ENCODE results near the gene ARFGAP1. TPM values are rescaled to one million over a fixed set of nuclear protein-coding genes. Genes with fewer than 3 reads are reported as not detected.

ARFGAP1 gene
- total RNA-seq, 5 donors from 2014 or later (not counting 1 experiment from before 2014, with no cell fraction given): 109 to 129 (median 122) TPM

- WGBS (ENCODE audit: insufficient coverage): 26% methylated on average over 11 of the region's 17 CpGs
Observed at GRCh38 chr20:63295422-63295821, 22.8 kb downstream of the ARFGAP1 start.

DNA sequence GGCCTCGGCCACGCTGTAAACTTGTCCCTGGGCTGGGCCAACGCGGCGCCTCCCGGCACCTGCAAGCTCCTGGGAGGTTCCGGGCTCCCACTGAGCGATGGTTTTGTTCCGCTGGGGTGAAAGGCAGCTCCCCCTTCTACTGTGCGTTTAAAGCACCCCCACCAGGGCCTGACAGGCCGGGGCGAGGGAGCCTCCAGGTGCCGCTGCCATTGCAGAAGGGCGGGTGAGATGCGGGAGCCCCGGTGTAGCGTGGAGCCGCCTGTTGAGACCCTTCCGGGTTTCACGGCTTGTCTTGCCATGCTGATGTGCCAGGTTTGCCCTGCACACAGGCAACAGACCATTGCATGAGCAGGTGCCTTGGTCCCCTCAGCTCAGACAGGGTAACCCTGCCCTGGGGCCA is 23.2 kb downstream of the ARFGAP1 start:
- no peak overlapping the region for H3K27ac ChIP-seq (ENCODE audit: low read length)
- peaks cover 0 to 70% of the 10 kb centered on the region in 2 experiments for H3K27me3 ChIP-seq (replicated peaks in 1 of 2; ENCODE audit: control insufficient read depth in 2 of 2, extremely low read depth in 1 of 2, insufficient read depth in 2 of 2, low read length in 1 of 2)
- peak; percentile 24 to 49 (median 27) for ATAC-seq (replicated peaks in 1 of 4)
- H3K36me3 ChIP-seq (ENCODE audit: control insufficient read depth in 2 of 2, extremely low read depth in 1 of 2, insufficient read depth in 1 of 2, low read length in 1 of 2): no peaks in the 10 kb centered on the region
- CTCF ChIA-PET: no interaction called here
- H3K4me1 ChIP-seq (ENCODE audit: control insufficient read depth in 1 of 2, extremely low read depth in 1 of 2, insufficient read depth in 2 of 2, low read length in 2 of 2): peaks cover 0 to 22% of the 10 kb centered on the region in 2 experiments
- Mint-ChIP-seq H3K27me3 (peaks cover 10 to 23% of the 10 kb centered on the region in 2 donors), H3K27ac (peak overlapping the region in 1 of 2 donors; percentile 74), H3K36me3 (no peaks in the 10 kb centered on the region), H3K4me3 (peak overlapping the region; percentile 9 to 47 (median 32)), H3K9me3 (no peaks in the 10 kb centered on the region), H3K4me1 (peaks cover 8 to 12% (median 9%) of the 10 kb centered on the region in 3 donors)
- 22% methylated on average over 14 of the region's 20 CpGs for WGBS (ENCODE audit: insufficient coverage)
- no peaks in the 10 kb centered on the region for H3K9me3 ChIP-seq
- POLR2A ChIA-PET: no interaction called here
- peak in 1 of 35 experiments; percentile 10 for DNase-seq
- no peak overlapping the region for H3K4me3 ChIP-seq (ENCODE audit: control insufficient read depth in 1 of 2, extremely low read depth in 1 of 2, low read length in 1 of 2)

More at GRCh38 chr20:63295422-63295821, 22.8 kb downstream of the ARFGAP1 start:
- no peak overlapping the region for H3K4me3 ChIP-seq (ENCODE audit: control insufficient read depth in 1 of 2, extremely low read depth in 1 of 2, low read length in 1 of 2)
- no peaks in the 10 kb centered on the region for H3K9me3 Mint-ChIP-seq
- POLR2A ChIA-PET: no interaction called here
- H3K27me3 Mint-ChIP-seq: peaks cover 8 to 21% of the 10 kb centered on the region in 2 donors
- H3K4me1 Mint-ChIP-seq: peaks cover 8 to 12% (median 9%) of the 10 kb centered on the region in 3 donors
- H3K4me1 ChIP-seq (ENCODE audit: control insufficient read depth in 1 of 2, extremely low read depth in 1 of 2, insufficient read depth in 2 of 2, low read length in 2 of 2): peaks cover 0 to 22% of the 10 kb centered on the region in 2 experiments
- CTCF ChIA-PET: no interaction called here
- H3K4me3 Mint-ChIP-seq: peak overlapping the region in 2 of 3 donors; percentile 32 to 47
- DNase-seq (peak in 9 of 35 experiments; percentile 20 to 41 (median 25)), ATAC-seq (replicated peaks in 1 of 4) (peak; percentile 38 to 77 (median 66))
- no peak overlapping the region for H3K27ac ChIP-seq (ENCODE audit: low read length)
- no peaks in the 10 kb centered on the region for H3K36me3 ChIP-seq (ENCODE audit: control insufficient read depth in 2 of 2, extremely low read depth in 1 of 2, insufficient read depth in 1 of 2, low read length in 1 of 2)
- H3K27ac Mint-ChIP-seq: peak overlapping the region in 1 of 2 donors; percentile 74
- H3K27me3 ChIP-seq (replicated peaks in 1 of 2; ENCODE audit: control insufficient read depth in 2 of 2, extremely low read depth in 1 of 2, insufficient read depth in 2 of 2, low read length in 1 of 2): peaks cover 0 to 69% of the 10 kb centered on the region in 2 experiments
- H3K36me3 Mint-ChIP-seq: no peaks in the 10 kb centered on the region
- no peaks in the 10 kb centered on the region for H3K9me3 ChIP-seq

- ChIA-PET CTCF (no interaction called here), POLR2A (no interaction called here)
- H3K27me3 ChIP-seq (replicated peaks in 1 of 2; ENCODE audit: control insufficient read depth in 2 of 2, extremely low read depth in 1 of 2, insufficient read depth in 2 of 2, low read length in 1 of 2): peaks cover 0 to 70% of the 10 kb centered on the region in 2 experiments
- no peak for ATAC-seq (replicated peaks in 1 of 4)
- H3K9me3 Mint-ChIP-seq: peaks cover 4% of the 10 kb centered on the region in 3 donors
- H3K27ac Mint-ChIP-seq: no peak overlapping the region
- H3K9me3 ChIP-seq: no peaks in the 10 kb centered on the region
- 62% methylated on average over 15 of the region's 18 CpGs for WGBS (ENCODE audit: insufficient coverage)
- no peak for DNase-seq
- no peak overlapping the region for H3K4me3 Mint-ChIP-seq
- no peaks in the 10 kb centered on the region for H3K36me3 Mint-ChIP-seq
- H3K4me3 ChIP-seq (ENCODE audit: control insufficient read depth in 1 of 2, extremely low read depth in 1 of 2, low read length in 1 of 2): no peak overlapping the region
- peaks cover 0 to 14% of the 10 kb centered on the region in 2 experiments for H3K4me1 ChIP-seq (ENCODE audit: control insufficient read depth in 1 of 2, extremely low read depth in 1 of 2, insufficient read depth in 2 of 2, low read length in 2 of 2)
- H3K36me3 ChIP-seq (ENCODE audit: control insufficient read depth in 2 of 2, extremely low read depth in 1 of 2, insufficient read depth in 1 of 2, low read length in 1 of 2): no peaks in the 10 kb centered on the region
- H3K27ac ChIP-seq (ENCODE audit: low read length): no peak overlapping the region
- peaks cover 16 to 24% of the 10 kb centered on the region in 2 donors for H3K27me3 Mint-ChIP-seq
- peaks cover 8 to 12% (median 9%) of the 10 kb centered on the region in 3 donors for H3K4me1 Mint-ChIP-seq
Observed at GRCh38 chr20:63296531-63297299, 24.1 kb downstream of the ARFGAP1 start.

GRCh38 chr20:63297371-63297781 is 24.8 kb downstream of the ARFGAP1 start:
- H3K4me1 Mint-ChIP-seq: peaks cover 8 to 12% (median 9%) of the 10 kb centered on the region in 3 donors
- ChIA-PET CTCF (no interaction called here), POLR2A (no interaction called here)
- WGBS (ENCODE audit: insufficient coverage): 89% methylated on average over 8 of the region's 11 CpGs
- Histone ChIP-seq H3K27ac (ENCODE audit: low read length) (no peak overlapping the region), H3K36me3 (ENCODE audit: control insufficient read depth in 2 of 2, extremely low read depth in 1 of 2, insufficient read depth in 1 of 2, low read length in 1 of 2) (no peaks in the 10 kb centered on the region), H3K4me3 (ENCODE audit: control insufficient read depth in 1 of 2, extremely low read depth in 1 of 2, low read length in 1 of 2) (no peak overlapping the region), H3K4me1 (ENCODE audit: control insufficient read depth in 1 of 2, extremely low read depth in 1 of 2, insufficient read depth in 2 of 2, low read length in 2 of 2) (peaks cover 0 to 14% of the 10 kb centered on the region in 2 experiments), H3K27me3 (replicated peaks in 1 of 2; ENCODE audit: control insufficient read depth in 2 of 2, extremely low read depth in 1 of 2, insufficient read depth in 2 of 2, low read length in 1 of 2) (peaks cover 0 to 65% of the 10 kb centered on the region in 2 experiments), H3K9me3 (no peaks in the 10 kb centered on the region)
- H3K36me3 Mint-ChIP-seq: no peaks in the 10 kb centered on the region
- no peak for ATAC-seq (replicated peaks in 1 of 4)
- H3K27ac Mint-ChIP-seq: no peak overlapping the region
- H3K9me3 Mint-ChIP-seq: peaks cover 4 to 7% (median 7%) of the 10 kb centered on the region in 3 donors
- no peak for DNase-seq
- no peak overlapping the region for H3K4me3 Mint-ChIP-seq
- H3K27me3 Mint-ChIP-seq: peaks cover 16 to 24% of the 10 kb centered on the region in 2 donors

GRCh38 chr20:63297796-63298572 is 25.4 kb downstream of the ARFGAP1 start:
- Mint-ChIP-seq H3K27me3 (peaks cover 21 to 29% of the 10 kb centered on the region in 2 donors), H3K36me3 (no peaks in the 10 kb centered on the region), H3K27ac (no peak overlapping the region), H3K9me3 (peaks cover 4 to 11% (median 7%) of the 10 kb centered on the region in 3 donors), H3K4me1 (peaks cover 8 to 12% (median 9%) of the 10 kb centered on the region in 3 donors), H3K4me3 (no peak overlapping the region)
- POLR2A ChIA-PET: no interaction called here
- Histone ChIP-seq H3K27ac (ENCODE audit: low read length) (no peak overlapping the region), H3K36me3 (ENCODE audit: control insufficient read depth in 2 of 2, extremely low read depth in 1 of 2, insufficient read depth in 1 of 2, low read length in 1 of 2) (no peaks in the 10 kb centered on the region), H3K4me3 (ENCODE audit: control insufficient read depth in 1 of 2, extremely low read depth in 1 of 2, low read length in 1 of 2) (no peak overlapping the region), H3K9me3 (no peaks in the 10 kb centered on the region), H3K4me1 (ENCODE audit: control insufficient read depth in 1 of 2, extremely low read depth in 1 of 2, insufficient read depth in 2 of 2, low read length in 2 of 2) (peaks cover 0 to 14% of the 10 kb centered on the region in 2 experiments), H3K27me3 (replicated peaks in 1 of 2; ENCODE audit: control insufficient read depth in 2 of 2, extremely low read depth in 1 of 2, insufficient read depth in 2 of 2, low read length in 1 of 2) (peaks cover 0 to 64% of the 10 kb centered on the region in 2 experiments)
- 93% methylated on average over 4 of the region's 16 CpGs for WGBS (ENCODE audit: insufficient coverage)
- ATAC-seq (replicated peaks in 1 of 4) (no peak), DNase-seq (no peak)
- CTCF ChIA-PET: no interaction called here

DNA sequence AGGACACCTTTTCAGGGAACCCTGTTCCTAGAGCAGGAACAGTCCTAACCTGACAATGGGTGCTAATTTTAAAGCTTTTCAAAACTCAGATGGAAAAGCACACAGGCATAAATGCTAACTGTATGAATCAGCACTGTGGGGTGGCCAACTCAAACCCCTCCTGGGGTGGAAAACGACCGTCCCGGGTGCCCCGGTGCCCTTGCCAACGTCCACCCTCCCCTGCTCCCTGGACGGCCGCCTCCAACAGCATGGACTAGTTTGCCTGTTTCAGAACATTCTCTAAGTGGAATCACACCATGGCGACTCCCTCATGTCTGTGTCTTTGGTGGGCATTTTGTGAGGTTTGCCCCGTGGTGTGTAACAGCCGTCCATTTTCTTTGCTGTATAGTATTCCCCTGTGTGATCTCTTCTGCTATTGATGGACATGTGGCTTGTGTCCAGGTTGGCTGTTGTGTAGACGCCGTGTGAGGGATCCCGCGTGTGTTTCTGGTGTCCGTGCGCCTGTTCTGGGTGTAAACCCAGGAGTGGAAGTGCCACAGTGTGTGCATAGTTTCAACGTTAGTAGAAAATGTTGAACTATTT is 26.2 kb downstream of the ARFGAP1 start:
- CTCF ChIA-PET: no interaction called here
- Mint-ChIP-seq H3K36me3 (no peaks in the 10 kb centered on the region), H3K27ac (no peak overlapping the region), H3K27me3 (peaks cover 21 to 31% of the 10 kb centered on the region in 2 donors), H3K9me3 (peaks cover 4 to 11% (median 7%) of the 10 kb centered on the region in 3 donors), H3K4me3 (no peak overlapping the region), H3K4me1 (peaks cover 8 to 12% (median 9%) of the 10 kb centered on the region in 3 donors)
- no peak for DNase-seq
- H3K9me3 ChIP-seq: no peaks in the 10 kb centered on the region
- H3K27ac ChIP-seq (ENCODE audit: low read length): no peak overlapping the region
- POLR2A ChIA-PET: no interaction called here
- H3K4me1 ChIP-seq (ENCODE audit: control insufficient read depth in 1 of 2, extremely low read depth in 1 of 2, insufficient read depth in 2 of 2, low read length in 2 of 2): peaks cover 0 to 14% of the 10 kb centered on the region in 2 experiments
- no peak overlapping the region for H3K4me3 ChIP-seq (ENCODE audit: control insufficient read depth in 1 of 2, extremely low read depth in 1 of 2, low read length in 1 of 2)
- H3K36me3 ChIP-seq (ENCODE audit: control insufficient read depth in 2 of 2, extremely low read depth in 1 of 2, insufficient read depth in 1 of 2, low read length in 1 of 2): no peaks in the 10 kb centered on the region
- no peak for ATAC-seq (replicated peaks in 1 of 4)
- WGBS (ENCODE audit: insufficient coverage): 89% methylated on average over 8 of the region's 17 CpGs
- peaks cover 0 to 56% of the 10 kb centered on the region in 2 experiments for H3K27me3 ChIP-seq (replicated peaks in 1 of 2; ENCODE audit: control insufficient read depth in 2 of 2, extremely low read depth in 1 of 2, insufficient read depth in 2 of 2, low read length in 1 of 2)

All from T-cell (primary cell).